Stimulated activated CD4-positive, alpha-beta T cell treated with anti-CD3 and anti-CD28 coated beads, Interleukin-15, amount 100 ng/mL, for 48 hours (primary cell): ENCODE measurements around the gene WFDC1.

Experiments used
- DNase-seq, 2 donors: peaks; one replicate each; pipeline ENCODE4 v3.0.0-alpha.2; 2020; ENCODE audit warnings: low read depth in 2 of 2

WFDC1 gene

GRCh38 chr16:84272740-84273320, 21.8 kb upstream of the WFDC1 start:
- no peak for DNase-seq

- no peak for DNase-seq
Observed at GRCh38 chr16:84274515-84274914, 20.2 kb upstream of the WFDC1 start.

- DNase-seq, result no peak
Observed at GRCh38 chr16:84275585-84276151, 19.0 kb upstream of the WFDC1 start.

GRCh38 chr16:84277244-84277823, 17.3 kb upstream of the WFDC1 start:
- DNase-seq, result peak; percentile 46 to 65

GRCh38 chr16:84278333-84278732, 16.3 kb upstream of the WFDC1 start:
- no peak for DNase-seq

GRCh38 chr16:84278968-84279367, 15.7 kb upstream of the WFDC1 start:
- no peak for DNase-seq

GRCh38 chr16:84279881-84280280, 14.8 kb upstream of the WFDC1 start:
- no peak for DNase-seq

- no peak for DNase-seq
Observed at GRCh38 chr16:84281074-84281473, 13.6 kb upstream of the WFDC1 start.

- DNase-seq, result no peak
Observed at GRCh38 chr16:84282533-84282932, 12.1 kb upstream of the WFDC1 start.

- no peak for DNase-seq
Observed at GRCh38 chr16:84283314-84284153, 11.1 kb upstream of the WFDC1 start.

GRCh38 chr16:84284154-84284722, 10.4 kb upstream of the WFDC1 start:
- DNase-seq, result no peak

GRCh38 chr16:84286578-84287240, 8.0 kb upstream of the WFDC1 start:
- DNase-seq, result no peak

GRCh38 chr16:84288902-84289301, 5.8 kb upstream of the WFDC1 start:
- no peak for DNase-seq

- DNase-seq, result no peak
Observed at GRCh38 chr16:84291226-84291625, 3.5 kb upstream of the WFDC1 start.

GRCh38 chr16:84292011-84292410, 2.7 kb upstream of the WFDC1 start:
- no peak for DNase-seq

GRCh38 chr16:84293406-84293805, 1.3 kb upstream of the WFDC1 start:
- no peak for DNase-seq

- no peak for DNase-seq
Observed at GRCh38 chr16:84294117-84294516, 561 bp upstream of the WFDC1 start.

GRCh38 chr16:84295203-84295860, 654 bp downstream of the WFDC1 start:
- no peak for DNase-seq

GRCh38 chr16:84298376-84298899, 3.8 kb downstream of the WFDC1 start:
- DNase-seq, result no peak

GRCh38 chr16:84299734-84300440, 5.2 kb downstream of the WFDC1 start:
- no peak for DNase-seq
